Measurements from ENCODE around the gene OTOG.

The OTOG gene

GRCh38 chr11:17588166-17588565 is 41.1 kb downstream of the OTOG start:
- Histone ChIP-seq H3K4me3 (ENCODE audit: low read length) (no peak overlapping the region), H3K27ac (ENCODE audit: low read depth, low read length) (no peak overlapping the region), H3K27me3 (ENCODE audit: control insufficient read depth, insufficient read depth, low read length) (no peaks in the 10 kb centered on the region), H3K36me3 (ENCODE audit: control insufficient read depth, insufficient read depth, low read length) (no peaks in the 10 kb centered on the region), H3K9ac (ENCODE audit: low read length) (no peak overlapping the region), H3K4me1 (ENCODE audit: control insufficient read depth, insufficient read depth, low read length) (no peaks in the 10 kb centered on the region)

DNA sequence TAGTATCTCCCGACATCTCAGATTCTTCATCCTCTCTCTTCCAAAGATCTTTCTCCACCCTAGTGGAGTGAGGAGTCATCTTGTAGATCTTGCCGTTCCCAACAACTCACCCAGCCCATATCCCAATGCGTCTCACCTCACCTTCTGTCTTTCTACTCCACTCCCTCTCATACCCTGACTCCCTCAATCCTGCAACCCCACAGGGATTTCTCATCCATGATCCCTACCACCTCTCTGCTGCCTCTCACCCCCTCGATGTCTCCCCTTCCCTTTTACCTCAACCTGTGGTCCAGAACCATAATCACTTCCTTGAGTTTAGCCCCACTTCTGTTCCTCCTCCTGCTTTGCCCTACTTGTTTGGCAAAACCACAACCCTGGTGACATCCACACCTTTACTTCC is 41.7 kb downstream of the OTOG start:
- Histone ChIP-seq H3K4me3 (ENCODE audit: low read length) (no peak overlapping the region), H3K36me3 (ENCODE audit: control insufficient read depth, insufficient read depth, low read length) (no peaks in the 10 kb centered on the region), H3K27me3 (ENCODE audit: control insufficient read depth, insufficient read depth, low read length) (no peaks in the 10 kb centered on the region), H3K4me1 (ENCODE audit: control insufficient read depth, insufficient read depth, low read length) (no peaks in the 10 kb centered on the region), H3K9ac (ENCODE audit: low read length) (no peak overlapping the region), H3K27ac (ENCODE audit: low read depth, low read length) (no peak overlapping the region)

GRCh38 chr11:17590463-17590862 is 43.4 kb downstream of the OTOG start:
- no peaks in the 10 kb centered on the region for H3K4me1 ChIP-seq (ENCODE audit: control insufficient read depth, insufficient read depth, low read length)
- H3K27me3 ChIP-seq (ENCODE audit: control insufficient read depth, insufficient read depth, low read length) = no peaks in the 10 kb centered on the region
- no peak overlapping the region for H3K4me3 ChIP-seq (ENCODE audit: low read length)
- H3K36me3 ChIP-seq (ENCODE audit: control insufficient read depth, insufficient read depth, low read length) = no peaks in the 10 kb centered on the region
- H3K9ac ChIP-seq (ENCODE audit: low read length) = no peak overlapping the region
- H3K27ac ChIP-seq (ENCODE audit: low read depth, low read length) = no peak overlapping the region

GRCh38 chr11:17591293-17591692 is 44.2 kb downstream of the OTOG start:
- no peak overlapping the region for H3K4me3 ChIP-seq (ENCODE audit: low read length)
- H3K27ac ChIP-seq (ENCODE audit: low read depth, low read length) = no peak overlapping the region
- no peaks in the 10 kb centered on the region for H3K27me3 ChIP-seq (ENCODE audit: control insufficient read depth, insufficient read depth, low read length)

GRCh38 chr11:17593466-17594245 is 46.6 kb downstream of the OTOG start:
- no peaks in the 10 kb centered on the region for H3K4me1 ChIP-seq (ENCODE audit: control insufficient read depth, insufficient read depth, low read length)
- H3K27me3 ChIP-seq (ENCODE audit: control insufficient read depth, insufficient read depth, low read length) = no peaks in the 10 kb centered on the region
- no peaks in the 10 kb centered on the region for H3K36me3 ChIP-seq (ENCODE audit: control insufficient read depth, insufficient read depth, low read length)
- H3K4me3 ChIP-seq (ENCODE audit: low read length) = no peak overlapping the region
- H3K9ac ChIP-seq (ENCODE audit: low read length) = no peak overlapping the region
- no peak overlapping the region for H3K27ac ChIP-seq (ENCODE audit: low read depth, low read length)

More at GRCh38 chr11:17591293-17591692, 44.2 kb downstream of the OTOG start:
- no peaks in the 10 kb centered on the region for H3K4me1 ChIP-seq (ENCODE audit: control insufficient read depth, insufficient read depth, low read length)
- H3K9ac ChIP-seq (ENCODE audit: low read length) = no peak overlapping the region
- no peaks in the 10 kb centered on the region for H3K36me3 ChIP-seq (ENCODE audit: control insufficient read depth, insufficient read depth, low read length)

DNA sequence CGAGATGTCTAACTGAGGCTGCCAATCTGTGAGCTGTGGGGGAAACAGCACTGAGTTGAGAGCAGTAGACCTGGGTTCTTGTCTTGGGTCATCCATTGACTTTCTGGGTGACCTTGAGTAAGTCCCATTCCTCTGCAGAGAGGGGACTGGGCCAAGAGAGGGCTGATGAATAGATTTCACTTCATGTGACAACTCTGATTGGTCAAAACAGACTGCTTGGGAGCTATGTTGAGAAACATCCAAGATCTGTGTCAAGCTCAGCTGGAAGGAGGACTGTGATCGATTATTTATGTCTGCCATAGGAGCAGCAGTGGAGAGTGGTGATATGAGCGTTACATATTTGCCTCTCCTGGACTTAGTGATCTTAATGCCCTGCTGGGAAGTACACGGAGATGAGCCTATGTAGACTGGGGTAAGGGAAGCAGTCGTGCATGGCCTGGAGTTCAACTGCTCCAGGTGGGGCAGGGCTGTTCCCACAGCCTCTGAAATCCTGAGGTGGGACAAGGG is 47.7 kb downstream of the OTOG start:
- Histone ChIP-seq H3K9ac (ENCODE audit: low read length) (no peak overlapping the region), H3K36me3 (ENCODE audit: control insufficient read depth, insufficient read depth, low read length) (no peaks in the 10 kb centered on the region), H3K4me1 (ENCODE audit: control insufficient read depth, insufficient read depth, low read length) (no peaks in the 10 kb centered on the region), H3K4me3 (ENCODE audit: low read length) (no peak overlapping the region), H3K27me3 (ENCODE audit: control insufficient read depth, insufficient read depth, low read length) (no peaks in the 10 kb centered on the region), H3K27ac (ENCODE audit: low read depth, low read length) (no peak overlapping the region)

- no peaks in the 10 kb centered on the region for H3K36me3 ChIP-seq (ENCODE audit: control insufficient read depth, insufficient read depth, low read length)
- no peaks in the 10 kb centered on the region for H3K4me1 ChIP-seq (ENCODE audit: control insufficient read depth, insufficient read depth, low read length)
- H3K9ac ChIP-seq (ENCODE audit: low read length) = no peak overlapping the region
- H3K27me3 ChIP-seq (ENCODE audit: control insufficient read depth, insufficient read depth, low read length) = no peaks in the 10 kb centered on the region
- H3K27ac ChIP-seq (ENCODE audit: low read depth, low read length) = no peak overlapping the region
- H3K4me3 ChIP-seq (ENCODE audit: low read length) = no peak overlapping the region
These were observed 48.7 kb downstream of the OTOG start for GRCh38 chr11:17595526-17596309.

GRCh38 chr11:17596310-17596669 is 49.2 kb downstream of the OTOG start:
- no peaks in the 10 kb centered on the region for H3K4me1 ChIP-seq (ENCODE audit: control insufficient read depth, insufficient read depth, low read length)
- no peak overlapping the region for H3K4me3 ChIP-seq (ENCODE audit: low read length)
- no peak overlapping the region for H3K27ac ChIP-seq (ENCODE audit: low read depth, low read length)
- H3K9ac ChIP-seq (ENCODE audit: low read length) = no peak overlapping the region
- H3K36me3 ChIP-seq (ENCODE audit: control insufficient read depth, insufficient read depth, low read length) = no peaks in the 10 kb centered on the region
- no peaks in the 10 kb centered on the region for H3K27me3 ChIP-seq (ENCODE audit: control insufficient read depth, insufficient read depth, low read length)

GRCh38 chr11:17596711-17597110 is 49.7 kb downstream of the OTOG start:
- H3K4me1 ChIP-seq (ENCODE audit: control insufficient read depth, insufficient read depth, low read length) = no peaks in the 10 kb centered on the region
- H3K9ac ChIP-seq (ENCODE audit: low read length) = no peak overlapping the region
- H3K27me3 ChIP-seq (ENCODE audit: control insufficient read depth, insufficient read depth, low read length) = no peaks in the 10 kb centered on the region
- no peak overlapping the region for H3K4me3 ChIP-seq (ENCODE audit: low read length)
- H3K36me3 ChIP-seq (ENCODE audit: control insufficient read depth, insufficient read depth, low read length) = no peaks in the 10 kb centered on the region
- H3K27ac ChIP-seq (ENCODE audit: low read depth, low read length) = no peak overlapping the region

- Histone ChIP-seq H3K4me1 (ENCODE audit: control insufficient read depth, insufficient read depth, low read length) (no peaks in the 10 kb centered on the region), H3K9ac (ENCODE audit: low read length) (no peak overlapping the region), H3K4me3 (ENCODE audit: low read length) (no peak overlapping the region), H3K27ac (ENCODE audit: low read depth, low read length) (no peak overlapping the region), H3K27me3 (ENCODE audit: control insufficient read depth, insufficient read depth, low read length) (no peaks in the 10 kb centered on the region), H3K36me3 (ENCODE audit: control insufficient read depth, insufficient read depth, low read length) (no peaks in the 10 kb centered on the region)
These were observed 50.7 kb downstream of the OTOG start for GRCh38 chr11:17597770-17598169.

- Histone ChIP-seq H3K27ac (ENCODE audit: low read depth, low read length) (no peak overlapping the region), H3K27me3 (ENCODE audit: control insufficient read depth, insufficient read depth, low read length) (no peaks in the 10 kb centered on the region), H3K9ac (ENCODE audit: low read length) (no peak overlapping the region), H3K4me3 (ENCODE audit: low read length) (no peak overlapping the region), H3K4me1 (ENCODE audit: control insufficient read depth, insufficient read depth, low read length) (no peaks in the 10 kb centered on the region), H3K36me3 (ENCODE audit: control insufficient read depth, insufficient read depth, low read length) (no peaks in the 10 kb centered on the region)
These were observed 51.8 kb downstream of the OTOG start for GRCh38 chr11:17598700-17599459.

GRCh38 chr11:17599460-17599925 is 52.4 kb downstream of the OTOG start:
- Histone ChIP-seq H3K9ac (ENCODE audit: low read length) (no peak overlapping the region), H3K4me1 (ENCODE audit: control insufficient read depth, insufficient read depth, low read length) (no peaks in the 10 kb centered on the region), H3K27me3 (ENCODE audit: control insufficient read depth, insufficient read depth, low read length) (no peaks in the 10 kb centered on the region), H3K27ac (ENCODE audit: low read depth, low read length) (no peak overlapping the region), H3K36me3 (ENCODE audit: control insufficient read depth, insufficient read depth, low read length) (no peaks in the 10 kb centered on the region), H3K4me3 (ENCODE audit: low read length) (no peak overlapping the region)
